ENCODE results near the gene CDK5. TPM values are rescaled to one million over a fixed set of nuclear protein-coding genes. Genes with fewer than 3 reads are reported as not detected.

CDK5 gene
- total RNA-seq, 1 donor from 2014 or later: 13.7 TPM

DNA sequence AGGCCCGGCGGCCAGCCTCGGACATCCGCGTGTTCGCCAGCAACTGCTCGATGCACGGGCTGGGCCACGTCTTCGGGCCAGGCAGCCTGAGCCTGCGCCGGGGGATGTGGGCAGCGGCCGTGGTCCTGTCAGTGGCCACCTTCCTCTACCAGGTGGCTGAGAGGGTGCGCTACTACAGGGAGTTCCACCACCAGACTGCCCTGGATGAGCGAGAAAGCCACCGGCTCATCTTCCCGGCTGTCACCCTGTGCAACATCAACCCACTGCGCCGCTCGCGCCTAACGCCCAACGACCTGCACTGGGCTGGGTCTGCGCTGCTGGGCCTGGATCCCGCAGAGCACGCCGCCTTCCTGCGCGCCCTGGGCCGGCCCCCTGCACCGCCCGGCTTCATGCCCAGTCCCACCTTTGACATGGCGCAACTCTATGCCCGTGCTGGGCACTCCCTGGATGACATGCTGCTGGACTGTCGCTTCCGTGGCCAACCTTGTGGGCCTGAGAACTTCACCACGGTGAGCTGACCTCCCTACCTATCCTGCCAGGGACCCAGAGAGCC is 8.7 kb downstream of the CDK5 start:
- Histone ChIP-seq H3K27me3 (ENCODE audit: low read depth) (peaks cover 14% of the 10 kb centered on the region), H3K27ac (no peak overlapping the region), H3K36me3 (peaks cover 16% of the 10 kb centered on the region), H3K4me1 (peaks cover 13% of the 10 kb centered on the region), H3K4me3 (no peak overlapping the region), H3K9me3 (no peaks in the 10 kb centered on the region)
- TF ChIP-seq, protein P1, sequence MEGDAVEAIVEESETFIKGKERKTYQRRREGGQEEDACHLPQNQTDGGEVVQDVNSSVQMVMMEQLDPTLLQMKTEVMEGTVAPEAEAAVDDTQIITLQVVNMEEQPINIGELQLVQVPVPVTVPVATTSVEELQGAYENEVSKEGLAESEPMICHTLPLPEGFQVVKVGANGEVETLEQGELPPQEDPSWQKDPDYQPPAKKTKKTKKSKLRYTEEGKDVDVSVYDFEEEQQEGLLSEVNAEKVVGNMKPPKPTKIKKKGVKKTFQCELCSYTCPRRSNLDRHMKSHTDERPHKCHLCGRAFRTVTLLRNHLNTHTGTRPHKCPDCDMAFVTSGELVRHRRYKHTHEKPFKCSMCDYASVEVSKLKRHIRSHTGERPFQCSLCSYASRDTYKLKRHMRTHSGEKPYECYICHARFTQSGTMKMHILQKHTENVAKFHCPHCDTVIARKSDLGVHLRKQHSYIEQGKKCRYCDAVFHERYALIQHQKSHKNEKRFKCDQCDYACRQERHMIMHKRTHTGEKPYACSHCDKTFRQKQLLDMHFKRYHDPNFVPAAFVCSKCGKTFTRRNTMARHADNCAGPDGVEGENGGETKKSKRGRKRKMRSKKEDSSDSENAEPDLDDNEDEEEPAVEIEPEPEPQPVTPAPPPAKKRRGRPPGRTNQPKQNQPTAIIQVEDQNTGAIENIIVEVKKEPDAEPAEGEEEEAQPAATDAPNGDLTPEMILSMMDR (IDR thresholded peaks at IDR 0.05): no peak
- DNase-seq: no peak
- no peak for ATAC-seq
- intact Hi-C loops (cut with DNase I): no loop called here

DNA sequence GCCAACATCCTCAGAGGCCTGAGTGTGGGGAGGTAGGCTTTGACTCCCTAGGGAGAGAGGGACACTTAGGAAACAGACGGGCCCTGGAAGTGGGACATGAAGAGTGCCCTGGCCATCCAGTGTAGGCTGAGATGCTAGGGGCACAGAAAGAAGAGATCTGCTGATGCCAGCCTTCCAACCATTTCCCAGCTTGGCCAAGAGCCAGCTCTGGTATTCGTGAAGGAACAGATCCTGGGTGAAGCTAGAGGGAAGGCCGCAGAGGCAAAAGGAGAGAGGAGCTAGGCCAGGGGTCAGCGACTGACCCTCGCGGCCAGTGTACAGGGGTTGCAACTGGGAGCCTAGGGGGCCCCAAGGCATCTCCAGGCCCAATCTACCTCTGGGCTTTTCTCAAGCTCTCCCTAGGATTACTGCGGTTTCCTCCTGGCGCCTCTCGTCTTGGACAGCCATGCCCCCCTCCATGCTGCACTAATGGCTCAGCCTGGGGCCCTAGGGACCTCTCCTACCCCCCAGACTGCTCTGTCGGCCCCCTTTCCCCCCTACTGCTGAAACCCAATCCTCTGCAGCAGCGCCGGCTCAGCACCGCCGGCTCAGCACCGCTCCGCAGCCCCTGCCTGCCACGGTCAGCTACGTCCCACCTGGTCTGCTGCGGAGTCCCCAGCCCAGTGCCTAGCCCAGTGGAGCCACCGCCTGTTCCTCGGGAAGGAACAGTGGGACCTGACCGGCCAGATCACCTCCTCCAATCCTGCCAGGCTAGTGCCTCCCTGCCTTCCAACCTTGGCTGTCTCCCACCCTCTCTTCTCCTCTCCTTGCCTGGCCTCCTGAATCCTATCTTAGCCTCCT is 9.5 kb downstream of the CDK5 start, which contains the start of gene ASIC3:
Gene ASIC3 (plus strand): TSS at position 556 of the 840 bp plus-strand sequence. CDS start 355 bp downstream, outside the sequence.
- intact Hi-C loops (cut with DNase I): no loop called here
- no peak for ATAC-seq

DNA sequence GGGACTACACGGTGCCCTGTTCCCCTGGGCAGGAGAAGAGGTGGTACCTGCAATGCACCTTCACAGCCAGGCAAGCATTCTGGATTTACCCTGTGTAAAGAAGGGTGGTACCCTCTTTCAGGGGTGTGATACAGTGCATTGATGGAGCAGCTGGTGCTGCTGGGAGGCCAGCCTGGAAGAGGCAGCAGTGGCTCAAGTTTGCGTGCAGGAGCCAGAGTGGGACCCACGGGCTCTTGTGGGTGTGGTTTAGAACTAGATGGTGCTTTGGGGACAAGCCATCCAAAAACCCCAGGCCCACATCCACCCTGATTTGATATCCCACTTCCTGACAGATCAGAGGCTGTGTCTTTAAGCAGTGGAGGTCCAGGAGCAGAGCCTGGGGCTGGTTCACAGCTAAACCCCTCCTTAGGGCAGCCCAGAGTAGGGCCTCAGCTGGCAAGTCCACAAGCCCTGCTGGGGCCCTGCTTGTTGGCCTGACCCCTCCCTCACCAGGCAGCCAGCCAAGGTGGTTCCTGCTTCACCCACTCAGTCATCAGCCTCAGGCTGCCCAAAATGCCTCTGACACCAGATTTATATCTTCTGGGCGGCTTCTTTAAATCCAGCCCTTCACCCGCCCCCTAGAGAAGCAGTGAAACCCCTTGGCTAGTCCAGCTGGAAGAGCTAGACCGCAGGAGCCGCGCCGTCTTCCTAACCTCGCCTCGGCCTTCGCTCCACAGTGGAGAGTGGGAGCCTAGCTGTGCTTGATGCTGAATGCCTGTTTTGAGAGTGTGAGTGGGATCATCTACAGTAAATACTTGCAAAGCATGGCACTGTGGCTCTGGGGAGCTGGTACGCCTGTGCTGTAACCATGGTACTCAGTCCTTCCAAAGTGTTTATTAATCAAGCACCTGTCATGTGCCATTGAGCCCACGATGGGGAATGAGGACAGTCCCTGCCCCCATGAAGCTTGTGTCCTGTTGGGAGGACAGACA is 10.8 kb downstream of the CDK5 start:
- Histone ChIP-seq H3K27ac (no peak overlapping the region), H3K4me1 (peaks cover 7% of the 10 kb centered on the region)

More for the DNA sequence above, 9.5 kb downstream of the CDK5 start, which contains the start of gene ASIC3:
- TF ChIP-seq, protein P1 (IDR thresholded peaks at IDR 0.05): no peak
- no peak for DNase-seq
- H3K27ac ChIP-seq: no peak within 1 kb of the TSS
- peaks cover 10% of the 10 kb centered on the region for H3K4me1 ChIP-seq
- no peak within 1 kb of the TSS for H3K4me3 ChIP-seq
- H3K27me3 ChIP-seq (ENCODE audit: low read depth): peaks cover 14% of the 10 kb centered on the region
- H3K9me3 ChIP-seq: no peaks in the 10 kb centered on the region
- peaks cover 19% of the 10 kb centered on the region for H3K36me3 ChIP-seq

DNA sequence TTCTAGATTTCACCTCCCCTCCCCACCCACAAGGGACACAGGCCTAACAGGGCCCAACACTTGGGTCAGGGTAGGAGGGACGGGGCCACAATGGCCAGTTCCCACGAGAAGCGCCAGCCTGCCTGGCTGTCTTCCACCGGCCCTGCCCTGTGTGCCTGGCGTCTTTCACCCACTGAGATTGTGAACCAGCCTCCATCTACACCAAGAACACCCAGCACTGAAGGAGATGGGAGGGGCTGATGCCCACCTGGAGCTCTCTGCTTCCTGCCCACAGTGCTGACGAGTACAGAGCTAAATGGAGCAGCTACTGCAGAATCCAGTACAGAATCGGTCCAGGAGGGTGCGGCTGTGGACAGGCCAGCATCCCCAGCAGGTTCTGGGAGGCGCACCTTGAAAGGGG is 11.7 kb downstream of the CDK5 start:
- H3K36me3 ChIP-seq: peaks cover 31% of the 10 kb centered on the region
- no peak for DNase-seq
- no peak for ATAC-seq
- H3K27me3 ChIP-seq (ENCODE audit: low read depth): peaks cover 8% of the 10 kb centered on the region
- H3K9me3 ChIP-seq: no peaks in the 10 kb centered on the region
- intact Hi-C loops (cut with DNase I): no loop called here
- H3K4me3 ChIP-seq: no peak overlapping the region
- TF ChIP-seq, protein P1 (IDR thresholded peaks at IDR 0.05): no peak
- peaks cover 3% of the 10 kb centered on the region for H3K4me1 ChIP-seq
- H3K27ac ChIP-seq: no peak overlapping the region

More for the DNA sequence above, 10.8 kb downstream of the CDK5 start:
- TF ChIP-seq, protein P1 (IDR thresholded peaks at IDR 0.05): no peak
- intact Hi-C loops (cut with DNase I): no loop called here
- no peaks in the 10 kb centered on the region for H3K9me3 ChIP-seq
- no peak for DNase-seq
- no peak overlapping the region for H3K4me3 ChIP-seq
- peaks cover 12% of the 10 kb centered on the region for H3K27me3 ChIP-seq (ENCODE audit: low read depth)
- H3K36me3 ChIP-seq: peaks cover 27% of the 10 kb centered on the region
- no peak for ATAC-seq

DNA sequence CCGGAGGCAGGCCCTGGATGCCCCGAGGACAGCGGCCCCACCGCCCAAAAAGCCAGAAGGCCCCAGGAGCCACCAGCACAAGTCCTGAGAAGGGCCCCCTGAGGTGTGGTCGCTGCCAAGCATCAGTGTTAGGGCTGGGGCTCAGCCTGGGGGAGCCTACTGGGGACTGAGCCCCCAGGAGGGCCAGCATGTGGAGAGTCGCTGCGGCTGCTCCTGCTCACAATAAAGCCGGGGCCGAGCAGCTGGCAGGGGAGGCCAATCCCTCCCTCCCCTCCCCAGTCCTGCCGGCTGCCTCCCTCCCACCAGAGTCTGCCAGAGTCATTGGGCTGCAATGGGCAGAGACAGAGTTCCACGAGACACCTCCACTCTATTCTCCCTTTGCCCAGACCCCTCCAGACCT is 12.4 kb downstream of the CDK5 start:
- TF ChIP-seq, protein P1 (IDR thresholded peaks at IDR 0.05): no peak
- Histone ChIP-seq H3K4me1 (no peaks in the 10 kb centered on the region), H3K27ac (no peak overlapping the region), H3K9me3 (no peaks in the 10 kb centered on the region), H3K27me3 (ENCODE audit: low read depth) (peaks cover under 1% of the 10 kb centered on the region), H3K36me3 (peaks cover 31% of the 10 kb centered on the region), H3K4me3 (no peak overlapping the region)
- intact Hi-C loops (cut with DNase I): no loop called here
- ATAC-seq (no peak), DNase-seq (no peak)

All from lower lobe of right lung (tissue), 2 donors.